Endothelial cell of coronary artery (primary cell): ENCODE results near the gene PCDHB2. TPM values are rescaled to one million over a fixed set of nuclear protein-coding genes. Genes with fewer than 3 reads are reported as not detected.

ENCODE experiments used
- total RNA-seq: library from RNA; depleted of rRNA; stranded (reverse); fragments of >200 nt; gene quantifications from 2 replicates; pipeline ENCODE4 v1.2.3, GENCODE V29; 2014

Gene PCDHB2
- total RNA-seq = 1.8 and 3.5 TPM in 2 replicates

DNA sequence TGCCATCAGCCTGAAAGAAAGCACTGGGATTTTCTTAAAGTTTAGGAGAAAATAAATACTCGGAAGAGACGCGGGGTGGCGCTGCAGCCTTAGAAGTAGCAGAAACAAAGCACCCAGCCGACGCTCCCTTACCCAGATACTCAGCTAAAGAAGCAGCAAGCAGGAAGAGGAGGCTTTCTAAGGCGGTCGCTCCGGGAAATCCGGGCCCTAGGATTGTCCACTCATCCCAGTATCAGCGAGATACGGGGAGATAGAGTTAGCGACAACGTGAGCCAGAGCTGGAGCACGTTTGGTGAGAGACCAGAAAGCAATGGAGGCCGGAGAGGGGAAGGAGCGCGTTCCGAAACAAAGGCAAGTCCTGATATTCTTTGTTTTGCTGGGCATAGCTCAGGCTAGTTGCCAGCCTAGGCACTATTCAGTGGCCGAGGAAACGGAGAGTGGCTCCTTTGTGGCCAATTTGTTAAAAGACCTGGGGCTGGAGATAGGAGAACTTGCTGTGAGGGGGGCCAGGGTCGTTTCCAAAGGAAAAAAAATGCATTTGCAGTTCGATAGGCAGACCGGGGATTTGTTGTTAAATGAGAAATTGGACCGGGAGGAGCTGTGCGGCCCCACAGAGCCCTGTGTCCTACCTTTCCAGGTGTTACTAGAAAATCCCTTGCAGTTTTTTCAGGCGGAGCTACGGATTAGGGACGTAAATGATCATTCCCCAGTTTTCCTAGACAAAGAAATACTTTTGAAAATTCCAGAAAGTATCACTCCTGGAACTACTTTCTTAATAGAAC lies at the start of gene PCDHB2:
TSS of gene PCDHB2 (plus strand) at position 135 of the 782 bp plus-strand sequence. CDS start at position 311, 176 bp downstream.

DNA sequence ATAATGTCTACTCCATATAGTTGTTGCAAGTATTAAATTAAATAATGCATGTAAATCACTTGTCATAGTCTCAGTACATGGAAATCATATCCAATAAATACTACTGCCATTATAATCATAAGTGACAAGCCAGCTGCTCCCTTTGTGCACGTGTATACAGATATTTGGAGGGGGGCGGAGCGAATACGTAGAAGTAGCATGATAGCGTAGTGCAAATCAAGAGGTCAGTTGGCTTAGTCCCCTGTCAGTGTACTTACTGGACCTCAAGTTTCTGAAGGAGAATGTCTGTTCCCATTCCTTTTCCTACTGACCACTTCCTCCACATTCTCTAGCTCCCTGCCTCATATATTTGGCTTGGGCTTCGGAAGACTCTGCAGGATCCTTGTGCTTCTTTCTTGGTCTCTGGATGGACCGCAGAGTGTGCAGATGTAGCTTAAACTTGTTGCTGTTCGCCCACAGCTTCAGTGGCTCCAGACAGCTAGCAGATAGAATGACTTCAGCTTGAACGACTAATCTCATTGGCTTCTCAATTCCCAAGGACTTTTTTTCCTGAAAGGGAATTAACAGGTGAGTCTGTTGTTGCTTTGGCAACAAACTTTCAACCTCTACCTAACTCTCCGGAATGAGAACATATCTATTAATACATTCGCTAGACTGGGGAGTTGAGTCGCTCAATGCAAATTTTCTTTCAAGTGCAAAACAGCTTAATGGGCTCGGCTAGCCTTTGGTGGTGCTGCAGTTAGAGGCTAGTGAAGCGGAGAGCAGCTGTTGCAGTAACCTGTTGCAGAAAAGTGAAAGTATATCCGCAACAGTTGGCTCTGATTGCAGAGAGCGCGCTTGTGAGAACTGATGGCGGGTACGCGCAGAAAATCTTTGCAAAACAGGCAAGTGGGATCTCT lies 43.5 kb upstream of the PCDHB2 start, which contains the start of gene PCDHB1:
TSS of gene PCDHB1 (plus strand) at position 753 of the 899 bp plus-strand sequence. CDS start at position 850, 97 bp downstream.

DNA sequence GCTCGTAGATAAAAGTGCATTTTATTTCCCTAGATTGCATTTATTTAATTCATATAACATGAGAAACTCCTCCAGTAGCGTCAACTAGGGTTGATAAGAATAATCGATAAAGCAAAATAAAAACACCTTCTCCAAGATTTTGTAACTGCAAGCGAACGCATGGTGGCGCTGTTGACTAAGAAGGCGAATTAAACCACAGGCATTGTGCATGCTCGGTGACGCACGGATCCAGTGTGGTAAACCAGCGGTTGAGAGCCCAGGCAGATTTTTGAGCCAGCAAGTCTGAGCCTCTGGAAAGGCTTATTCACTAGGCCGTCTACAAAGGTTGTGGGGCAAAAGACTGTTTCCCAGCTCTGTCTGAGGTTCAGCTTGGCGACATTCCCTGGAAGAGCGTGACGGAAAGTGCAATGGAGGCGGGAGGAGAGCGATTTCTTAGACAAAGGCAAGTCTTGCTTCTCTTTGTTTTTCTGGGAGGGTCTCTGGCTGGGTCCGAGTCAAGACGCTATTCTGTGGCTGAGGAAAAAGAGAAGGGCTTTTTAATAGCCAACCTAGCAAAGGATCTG lies 5.9 kb downstream of the PCDHB2 start, which contains the start of gene PCDHB3:
TSS of gene PCDHB3 (plus strand) at position 231 of the 563 bp plus-strand sequence. CDS start at position 408, 177 bp downstream.

DNA sequence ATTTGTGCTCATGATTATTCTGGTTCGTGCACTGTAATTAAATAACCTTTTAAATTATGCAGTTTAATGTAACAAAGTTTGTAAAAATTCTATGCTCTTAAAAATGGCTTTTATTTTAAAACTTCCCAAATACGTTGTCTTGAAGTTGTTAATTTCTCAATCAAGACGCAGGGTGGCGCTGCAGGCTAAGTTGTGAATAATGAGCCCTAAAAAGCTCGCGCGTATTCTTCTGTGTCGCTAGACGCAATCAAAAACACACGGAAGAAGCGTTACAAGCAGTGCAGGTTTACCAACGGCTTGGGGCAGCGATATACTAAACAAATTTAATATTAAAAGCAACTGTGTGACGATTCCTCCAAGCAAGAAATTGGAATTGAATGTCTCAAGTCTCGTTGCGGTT lies 27.1 kb downstream of the PCDHB2 start, which contains the start of gene PCDHB4:
TSS of gene PCDHB4 (plus strand) at position 256 of the 400 bp plus-strand sequence. CDS start 181 bp downstream, outside the sequence.

DNA sequence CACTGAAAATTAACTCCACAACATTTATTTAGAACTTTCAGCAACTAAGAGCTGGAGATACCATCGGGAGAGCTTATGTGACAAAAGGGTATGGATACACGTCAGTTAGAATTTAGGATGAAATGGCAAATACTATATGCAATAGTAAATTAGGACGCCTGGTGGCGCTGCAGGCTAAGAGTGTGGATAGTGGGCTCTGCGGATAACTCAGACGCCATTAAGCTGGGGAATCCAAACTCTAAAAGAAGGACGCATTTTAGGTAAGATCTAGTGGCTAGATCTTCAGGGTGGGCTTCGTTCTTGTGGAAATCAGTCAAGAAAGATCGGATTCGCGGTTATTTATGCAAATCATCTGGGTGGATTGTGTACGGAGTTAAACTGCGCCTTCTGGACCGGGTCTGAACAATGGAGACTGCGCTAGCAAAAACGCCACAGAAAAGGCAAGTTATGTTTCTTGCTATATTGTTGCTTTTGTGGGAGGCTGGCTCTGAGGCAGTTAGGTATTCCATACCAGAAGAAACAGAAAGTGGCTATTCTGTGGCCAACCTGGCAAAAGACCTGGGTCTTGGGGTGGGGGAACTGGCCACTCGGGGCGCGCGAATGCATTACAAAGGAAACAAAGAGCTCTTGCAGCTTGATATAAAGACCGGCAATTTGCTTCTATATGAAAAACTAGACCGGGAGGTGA lies 40.8 kb downstream of the PCDHB2 start, which contains the start of gene PCDHB5:
TSS of gene PCDHB5 (plus strand) at position 177 of the 688 bp plus-strand sequence. CDS start at position 406, 229 bp downstream.

Other genes with a start within 250 kb of the PCDHB2 start
- 0.09 TPM in 2 replicates for gene PCDHA9, start 246.2 kb upstream of the PCDHB2 start, total RNA-seq
- gene PCDHA10, start 238.7 kb upstream of the PCDHB2 start, total RNA-seq = 0.45 and 0.56 TPM in 2 replicates
- gene PCDHA11, start 225.7 kb upstream of the PCDHB2 start, total RNA-seq = 0.09 and 0.27 TPM in 2 replicates
- 0.09 and 0.19 TPM in 2 replicates for gene PCDHA12, start 219.3 kb upstream of the PCDHB2 start, total RNA-seq
- 0.09 and 0.19 TPM in 2 replicates for gene PCDHA13, start 212.5 kb upstream of the PCDHB2 start, total RNA-seq
- 0.18 and 0.19 TPM in 2 replicates for gene PCDHAC1, start 168.3 kb upstream of the PCDHB2 start, total RNA-seq
- gene PCDHAC2, start 128.1 kb upstream of the PCDHB2 start, total RNA-seq = 0.09 and 2.4 TPM in 2 replicates
- not detected in 2 replicates for gene PCDHB1, start 43.2 kb upstream of the PCDHB2 start, total RNA-seq
- 0.36 and 0.38 TPM in 2 replicates for gene PCDHB3, start 5.9 kb downstream of the PCDHB2 start, total RNA-seq
- 0.09 TPM in 2 replicates for gene PCDHB4, start 27.2 kb downstream of the PCDHB2 start, total RNA-seq
- gene PCDHB5, start 40.6 kb downstream of the PCDHB2 start, total RNA-seq = 0.56 and 1.4 TPM in 2 replicates
- gene PCDHB6, start 55.4 kb downstream of the PCDHB2 start, total RNA-seq = 0.09 TPM in 2 replicates
- 0.45 and 0.56 TPM in 2 replicates for gene PCDHB7, start 78.0 kb downstream of the PCDHB2 start, total RNA-seq
- 0.18 and 0.94 TPM in 2 replicates for gene PCDHB8, start 83.2 kb downstream of the PCDHB2 start, total RNA-seq
- gene PCDHB16, start 87.8 kb downstream of the PCDHB2 start, total RNA-seq = 0.09 and 0.19 TPM in 2 replicates
- gene PCDHB9, start 92.5 kb downstream of the PCDHB2 start, total RNA-seq = 0.27 and 0.28 TPM in 2 replicates
- gene PCDHB10, start 97.7 kb downstream of the PCDHB2 start, total RNA-seq = 0.72 and 1.0 TPM in 2 replicates
- 0.38 and 0.99 TPM in 2 replicates for gene PCDHB11, start 105.0 kb downstream of the PCDHB2 start, total RNA-seq
- gene PCDHB12, start 114.1 kb downstream of the PCDHB2 start, total RNA-seq = 0.47 and 0.54 TPM in 2 replicates
- gene PCDHB13, start 119.3 kb downstream of the PCDHB2 start, total RNA-seq = 0.99 and 1.6 TPM in 2 replicates
- 1.3 and 1.6 TPM in 2 replicates for gene PCDHB14, start 128.7 kb downstream of the PCDHB2 start, total RNA-seq
- 0.90 and 1.7 TPM in 2 replicates for gene PCDHB15, start 150.8 kb downstream of the PCDHB2 start, total RNA-seq
- gene SLC25A2, start 209.4 kb downstream of the PCDHB2 start, total RNA-seq = 0.09 and 0.19 TPM in 2 replicates
- gene TAF7, start 226.2 kb downstream of the PCDHB2 start, total RNA-seq = 71.7 and 90.4 TPM in 2 replicates
- gene PCDHGA1, start 235.9 kb downstream of the PCDHB2 start, total RNA-seq = 0.36 and 1.0 TPM in 2 replicates
- 0.90 and 3.0 TPM in 2 replicates for gene PCDHGA2, start 244.1 kb downstream of the PCDHB2 start, total RNA-seq
- 0.54 and 1.9 TPM in 2 replicates for gene PCDHGA3, start 249.2 kb downstream of the PCDHB2 start, total RNA-seq